PC-9 (cell line): ENCODE results near the gene CTAG1A. TPM values are rescaled to one million over a fixed set of nuclear protein-coding genes. Genes with fewer than 3 reads are reported as not detected.

Source experiments
- BruUV-seq: library from RNA; stranded (reverse); fragments of 400-500 nt; replicated peaks from 2 replicates; lab custom pipeline; 2021; lab: Mats Ljungman, UMichigan
- CTCF ChIA-PET: fragments of 300-600 bp; sonication (Branson Sonifier 250); formaldehyde crosslinking; loops from one replicate; lab custom pipeline; 2022; ENCODE audit warnings: antibody characterized with exemption; lab: Charles Lee
- POLR2A ChIA-PET: fragments of 300-600 bp; sonication (Branson Sonifier 250); formaldehyde crosslinking; loops from one replicate; lab custom pipeline; 2022; ENCODE audit warnings: antibody characterized with exemption; ENCODE audit not compliant: unreplicated experiment; lab: Charles Lee
- DNase-seq, 2 experiments: peaks; one replicate each; pipeline versions ENCODE4 v3.0.0 to v3.0.0-alpha.2; 2015 to 2022; ENCODE audit warnings: mixed read lengths in 1 of 2
- H2AFZ ChIP-seq: fragments of 200-600 bp; sonication (generic); 2 replicates; pipeline ENCODE4 v1.8.1; 2017; ENCODE audit warnings: antibody characterized with exemption
- H3F3A ChIP-seq: fragments of 200-600 bp; sonication (generic); 2 replicates; pipeline ENCODE4 v1.8.1; 2017; ENCODE audit warnings: antibody characterized with exemption, mild to moderate bottlenecking, low read depth; ENCODE audit not compliant: insufficient read depth
- H3K27ac ChIP-seq: fragments of 200-600 bp; sonication (generic); 2 replicates; pipeline ENCODE4 v1.6.1; 2016; ENCODE audit warnings: mixed run types
- H3K27me3 ChIP-seq: fragments of 200-600 bp; sonication (generic); 2 replicates; pipeline ENCODE4 v1.6.1; 2016; ENCODE audit warnings: low read depth, mixed run types; ENCODE audit not compliant: insufficient read depth
- H3K36me3 ChIP-seq: fragments of 200-600 bp; sonication (generic); 2 replicates; pipeline ENCODE4 v1.6.1; 2016; ENCODE audit warnings: low read depth, mixed run types
- H3K4me1 ChIP-seq: fragments of 200-600 bp; sonication (generic); replicated peaks from 2 replicates; pipeline ENCODE4 v1.6.1; 2016; ENCODE audit warnings: mixed run types; ENCODE audit not compliant: insufficient read depth
- H3K4me2 ChIP-seq: fragments of 200-600 bp; sonication (generic); 2 replicates; pipeline ENCODE4 v1.6.1; 2017; ENCODE audit warnings: mixed run types
- H3K4me3 ChIP-seq: fragments of 200-600 bp; sonication (generic); 2 replicates; pipeline ENCODE4 v1.6.1; 2016; ENCODE audit warnings: mixed run types
- H3K79me2 ChIP-seq: fragments of 200-600 bp; sonication (generic); 2 replicates; pipeline ENCODE4 v1.6.1; 2017; ENCODE audit warnings: low read depth, mixed run types
- H3K9me2 ChIP-seq: fragments of 200-600 bp; sonication (generic); 2 replicates; pipeline ENCODE4 v1.8.1; 2017; ENCODE audit warnings: mild to moderate bottlenecking; ENCODE audit not compliant: insufficient read depth
- H3K9me3 ChIP-seq: fragments of 200-600 bp; sonication (generic); 2 replicates; pipeline ENCODE4 v1.8.1; 2016; ENCODE audit warnings: low read depth; ENCODE audit not compliant: insufficient read depth
- H4K20me1 ChIP-seq: fragments of 200-600 bp; sonication (generic); 2 replicates; pipeline ENCODE4 v1.8.1; 2017; ENCODE audit not compliant: insufficient read depth
- CTCF ChIP-seq: fragments of 200-600 bp; sonication (generic); conservative IDR thresholded peaks from 2 replicates; pipeline ENCODE4 v1.6.1; 2017; ENCODE audit warnings: mixed run types, antibody characterized with exemption, mild to moderate bottlenecking, moderate library complexity
- EZH2 ChIP-seq: fragments of 200-600 bp; sonication (generic); IDR thresholded peaks from 2 replicates; pipeline ENCODE4 v1.8.0; 2017; ENCODE audit warnings: antibody characterized with exemption, low read depth
- intact Hi-C: fragments of 100-400 bp; cut with micrococcal nuclease; formaldehyde crosslinking; loops from one replicate; pipeline ENCODE4 v1.10.0; 2022; ENCODE audit not compliant: unreplicated experiment
- total RNA-seq: library from RNA; stranded (reverse); gene quantifications from 2 replicates; pipeline ENCODE4 v1.2.3, GENCODE V29; 2021

Gene CTAG1A
- total RNA-seq, 1 experiment from 2014 or later, result not detected

- no peaks in the 10 kb centered on the region for H4K20me1 ChIP-seq
- peak overlapping the region; percentile 98 for H3K27ac ChIP-seq
- H3K4me1 ChIP-seq, result peaks cover 61% of the 10 kb centered on the region
- peaks cover 49% of the 10 kb centered on the region for H3F3A ChIP-seq
- no peaks in the 10 kb centered on the region for H3K79me2 ChIP-seq
- H3K9me2 ChIP-seq, result no peaks in the 10 kb centered on the region
- POLR2A ChIA-PET, result interaction anchor here (0.5 to 1.1 kb wide), 4 partner anchors 16 to 623 kb away, joined by 3 to 7 read pairs (median 5); partner anchors contain the start of genes IKBKG and TMEM187
- peak in 1 of 2 experiments; percentile 61 for DNase-seq
- TF ChIP-seq CTCF, result peak; percentile 64
- TF ChIP-seq EZH2, result no peak
- H2AFZ ChIP-seq, result peak overlapping the region; percentile 52
- H3K4me3 ChIP-seq, result peak overlapping the region; percentile 32; the same call in 1 of the 2 replicates
- H3K4me2 ChIP-seq, result peak overlapping the region; percentile 77
- CTCF ChIA-PET, result no interaction called here
- BruUV-seq, result no TSS peak
- no peaks in the 10 kb centered on the region; the same call in 1 of the 2 replicates for H3K9me3 ChIP-seq
- no peaks in the 10 kb centered on the region for H3K36me3 ChIP-seq
- H3K27me3 ChIP-seq, result no peaks in the 10 kb centered on the region
- intact Hi-C loops, result loop anchor here (1.0 kb wide), 1 partner anchor 9 kb away; no protein-coding TSS in a partner anchor
These were observed 10.8 kb downstream of the CTAG1A start for GRCh38 chrX:154595559-154596249.

GRCh38 chrX:154596290-154596929 is 11.5 kb downstream of the CTAG1A start:
- Histone ChIP-seq H3K9me2 (no peaks in the 10 kb centered on the region), H3K9me3 (no peaks in the 10 kb centered on the region; the same call in 1 of the 2 replicates), H3K27ac (peak overlapping the region; percentile 98), H3F3A (peaks cover 56% of the 10 kb centered on the region), H3K27me3 (no peaks in the 10 kb centered on the region), H2AFZ (no peak overlapping the region), H3K79me2 (no peaks in the 10 kb centered on the region), H3K36me3 (no peaks in the 10 kb centered on the region), H3K4me3 (peak overlapping the region; percentile 32; the same call in 1 of the 2 replicates), H3K4me1 (peaks cover 68% of the 10 kb centered on the region), H4K20me1 (no peaks in the 10 kb centered on the region), H3K4me2 (peak overlapping the region; percentile 77)
- DNase-seq, result peak; percentile 96 to 98
- no TSS peak for BruUV-seq
- ChIA-PET POLR2A (interaction anchor here (0.5 to 1.1 kb wide), 6 partner anchors 15 to 227 kb away, joined by 3 to 7 read pairs (median 6); partner anchors contain the start of gene IKBKG), CTCF (no interaction called here)
- TF ChIP-seq CTCF (no peak), EZH2 (no peak)
- intact Hi-C loops, result loop anchor here (1.0 kb wide), 1 partner anchor 8 kb away; no protein-coding TSS in a partner anchor

- H3K27me3 ChIP-seq, result no peaks in the 10 kb centered on the region
- H3K79me2 ChIP-seq, result no peaks in the 10 kb centered on the region
- no peaks in the 10 kb centered on the region for H3K36me3 ChIP-seq
- DNase-seq, result no peak
- peak overlapping the region; percentile 91 for H3K27ac ChIP-seq
- BruUV-seq, result no TSS peak
- H3K9me2 ChIP-seq, result no peaks in the 10 kb centered on the region
- H4K20me1 ChIP-seq, result no peaks in the 10 kb centered on the region
- ChIA-PET POLR2A (no interaction called here), CTCF (no interaction called here)
- H2AFZ ChIP-seq, result no peak overlapping the region
- H3F3A ChIP-seq, result peaks cover 65% of the 10 kb centered on the region
- peaks cover 76% of the 10 kb centered on the region for H3K4me1 ChIP-seq
- H3K4me2 ChIP-seq, result peak overlapping the region; percentile 56
- TF ChIP-seq CTCF (no peak), EZH2 (no peak)
- no peaks in the 10 kb centered on the region; the same call in 1 of the 2 replicates for H3K9me3 ChIP-seq
- H3K4me3 ChIP-seq, result no peak overlapping the region
- intact Hi-C loops, result no loop called here
These were observed 12.3 kb downstream of the CTAG1A start for GRCh38 chrX:154597221-154597620.
